ENCODE results near the gene QRICH1.

GRCh38 chr3:48999085-48999858 is 94.6 kb downstream of the QRICH1 start:
- TF ChIP-seq POLR2AphosphoS5 (IDR thresholded peaks at IDR 0.05; ENCODE audit: insufficient read depth, low read depth, low read length) (no peak), EZH2 (IDR thresholded peaks at IDR 0.05; ENCODE audit: borderline replicate concordance, low read depth, low read length, severe bottlenecking) (no peak), MYC (IDR thresholded peaks at IDR 0.05; ENCODE audit: low read depth, low read length) (no peak), CTCF (IDR thresholded peaks at IDR 0.05; ENCODE audit: extremely low read depth in 1 of 2, insufficient read depth in 1 of 2, low read depth in 1 of 2, low read length in 2 of 2) (no peak), MAX (IDR thresholded peaks at IDR 0.05; ENCODE audit: insufficient read depth, insufficient read length) (no peak), JUN (IDR thresholded peaks at IDR 0.05; ENCODE audit: borderline replicate concordance, insufficient read depth, insufficient read length, low read depth) (no peak), FOS (IDR thresholded peaks at IDR 0.05; ENCODE audit: borderline replicate concordance, insufficient read depth, low read length) (no peak), POLR2A (IDR thresholded peaks at IDR 0.05; ENCODE audit: low read depth, low read length) (no peak), GATA2 (IDR thresholded peaks at IDR 0.05; ENCODE audit: insufficient read depth, insufficient read length, low read depth, low read length) (no peak)
